A549 (cell line): Measurements from ENCODE around the gene TNFAIP2. TPM values are rescaled to one million over a fixed set of nuclear protein-coding genes. Genes with fewer than 3 reads are reported as not detected.

Experiments used
- ATAC-seq, 2 experiments: fragments of 200-7000 bp in 1 of 2; fragments of >200 bp in 1 of 2; cut with Nextera tagmentation in 1 of 2; cut with Tn5 transposase in 1 of 2; 3 replicates each; pipeline versions ENCODE4 v1.8.0 to v1.9.1; 2018 to 2020; ENCODE audit warnings: mild to moderate bottlenecking in 1 of 2, moderate library complexity in 1 of 2
- CTCF ChIA-PET: fragments of 300-600 bp; sonication (Branson Sonifier 250); formaldehyde crosslinking; extraction: SDS; loops from one replicate; lab custom pipeline; 2021; ENCODE audit warnings: antibody characterized with exemption, inconsistent platforms; lab: Yijun Ruan, JAX
- POLR2A ChIA-PET: fragments of 350-600 bp; formaldehyde crosslinking; extraction: SDS; loops from one replicate; lab custom pipeline; 2021; ENCODE audit warnings: antibody characterized with exemption, inconsistent platforms; lab: Yijun Ruan, JAX
- DNase-seq, 2 experiments: peaks; one replicate each; pipeline versions ENCODE4 v3.0.0 to v3.0.0-alpha.2; 2011 to 2016; ENCODE audit warnings: low read depth in 1 of 2, low spot score in 1 of 2
- FAIRE-seq: peaks from 2 replicates; lab custom pipeline; 2011; peaks lifted over from hg19 to GRCh38; lab: Jason Lieb, UNC
- H3K27ac ChIP-seq, 2 experiments: fragments of >200 bp; sonication (Bioruptor Twin); formaldehyde crosslinking; 3 replicates each; pipeline ENCODE4 v1.5.1; 2016 to 2017
- H3K4me1 ChIP-seq: fragments of >200 bp; sonication (Bioruptor Twin); formaldehyde crosslinking; 3 replicates; pipeline ENCODE4 v1.6.1; 2016
- H3K4me2 ChIP-seq: fragments of >200 bp; sonication (Bioruptor Twin); formaldehyde crosslinking; 3 replicates; pipeline ENCODE4 v1.6.1; 2016
- H3K4me3 ChIP-seq: fragments of >200 bp; sonication (Bioruptor Twin); formaldehyde crosslinking; 3 replicates; pipeline ENCODE4 v1.5.1; 2016
- H3K9me3 ChIP-seq: fragments of >200 bp; sonication (Bioruptor Twin); formaldehyde crosslinking; 3 replicates; pipeline ENCODE4 v1.6.1; 2016
- CBX8 ChIP-seq: fragments of 200-600 bp; sonication (generic); IDR thresholded peaks from 2 replicates; pipeline ENCODE4 v1.6.1; 2016
- CEBPB ChIP-seq, 2 experiments: fragments of >200 bp in 1 of 2; sonication (Bioruptor Twin) in 1 of 2; formaldehyde crosslinking in 1 of 2; IDR thresholded peaks; 2 replicates each; pipeline ENCODE4 v1.6.1; 2012 to 2016
- CHD2 ChIP-seq: fragments of 150-350 bp; IDR thresholded peaks from 2 replicates; pipeline ENCODE4 v1.6.1; 2014; ENCODE audit warnings: low read length; ENCODE audit not compliant: partially characterized antibody
- EHF ChIP-seq: fragments of 250-450 bp; sonication (Bioruptor Pico); IDR thresholded peaks from 2 replicates; pipeline ENCODE4 v1.5.0; 2020; ENCODE audit warnings: mild to moderate bottlenecking
- EP300 ChIP-seq, 2 experiments: fragments of >200 bp; sonication (Bioruptor Twin); formaldehyde crosslinking; IDR thresholded peaks; 2 replicates in 1 of 2; 3 replicates in 1 of 2; pipeline ENCODE4 v1.6.1; 2016 to 2017
- ESRRA ChIP-seq: fragments of 150-350 bp; IDR thresholded peaks from 2 replicates; pipeline ENCODE4 v1.6.1; 2014; ENCODE audit warnings: mild to moderate bottlenecking, low read length, borderline replicate concordance
- HDAC2 ChIP-seq: fragments of 200-600 bp; sonication (generic); IDR thresholded peaks from 2 replicates; pipeline ENCODE4 v1.6.1; 2016
- HMGXB4 ChIP-seq: fragments of 250-450 bp; sonication (Bioruptor Pico); IDR thresholded peaks from 2 replicates; pipeline ENCODE4 v1.5.0; 2021; ENCODE audit warnings: mild to moderate bottlenecking, moderate library complexity, borderline replicate concordance
- HOXA7 ChIP-seq: fragments of 250-450 bp; sonication (Bioruptor Pico); IDR thresholded peaks from 2 replicates; pipeline ENCODE4 v1.5.0; 2020; ENCODE audit warnings: mild to moderate bottlenecking, moderate library complexity
- JUN ChIP-seq, 2 experiments: fragments of >200 bp; sonication (Bioruptor Twin); formaldehyde crosslinking; IDR thresholded peaks; 2 replicates in 1 of 2; 3 replicates in 1 of 2; pipeline ENCODE4 v1.6.1; 2016 to 2017
- MAFK ChIP-seq: fragments of 450-650 bp; IDR thresholded peaks from 2 replicates; pipeline ENCODE4 v1.6.1; 2014; ENCODE audit not compliant: partially characterized antibody
- MAX ChIP-seq: IDR thresholded peaks from 2 replicates; pipeline ENCODE4 v1.6.1; 2012
- MAZ ChIP-seq: fragments of 150-350 bp; IDR thresholded peaks from 2 replicates; pipeline ENCODE4 v1.6.1; 2014; ENCODE audit warnings: antibody characterized with exemption, low read depth, low read length, borderline replicate concordance
- PBX3 ChIP-seq: IDR thresholded peaks from 2 replicates; pipeline ENCODE4 v1.6.1; 2012
- PHF8 ChIP-seq: fragments of 200-600 bp; sonication (generic); IDR thresholded peaks from 2 replicates; pipeline ENCODE4 v1.6.1; 2016; ENCODE audit warnings: low read depth, mild to moderate bottlenecking, antibody characterized with exemption, moderate library complexity, borderline replicate concordance
- REST ChIP-seq: fragments of 200-600 bp; sonication (generic); IDR thresholded peaks from 2 replicates; pipeline ENCODE4 v1.6.1; 2016; ENCODE audit warnings: antibody characterized with exemption, mild to moderate bottlenecking, moderate library complexity
- SMC3 ChIP-seq: fragments of >200 bp; sonication (Bioruptor Twin); formaldehyde crosslinking; IDR thresholded peaks from 3 replicates; pipeline ENCODE4 v1.6.1; 2018; ENCODE audit warnings: inconsistent platforms
- SREBF2 ChIP-seq: fragments of 450-650 bp; IDR thresholded peaks from 2 replicates; pipeline ENCODE4 v1.6.1; 2014; ENCODE audit warnings: mild to moderate bottlenecking, moderate library complexity
- TFCP2L1 ChIP-seq: fragments of 250-450 bp; sonication (Bioruptor Pico); IDR thresholded peaks from 2 replicates; pipeline ENCODE4 v1.5.0; 2021; ENCODE audit warnings: mild to moderate bottlenecking
- ZSCAN20 ChIP-seq: fragments of 250-450 bp; sonication (Bioruptor Pico); IDR thresholded peaks from 2 replicates; pipeline ENCODE4 v1.8.0; 2022; ENCODE audit warnings: mild to moderate bottlenecking, moderate library complexity
- WGBS: methylation state at CpG from one replicate; pipeline ENCODE4 v1.1.6; 2017; ENCODE audit errors: missing lambda C conversion rate; 5-methylcytosine and 5-hydroxymethylcytosine counted together
- polyA plus RNA-seq, 4 experiments: library from polyadenylated mRNA; depleted of rRNA in 3 of 4; stranded (reverse); fragments of >200 nt; fragmentation: RNase III in 1 of 4; extraction: RNeasy Plus Mini Kit Qiagen cat#74134 plus additional on column Dnase treatment in 1 of 4; gene quantifications; 2 replicates in 3 of 4; 3 replicates in 1 of 4; pipeline ENCODE4 v1.2.3, GENCODE V29; 2011 to 2017

TNFAIP2 gene
- polyA plus RNA-seq, 2 of the 4 experiments (the other 2 are of a cell fraction): 222 to 254 TPM

DNA sequence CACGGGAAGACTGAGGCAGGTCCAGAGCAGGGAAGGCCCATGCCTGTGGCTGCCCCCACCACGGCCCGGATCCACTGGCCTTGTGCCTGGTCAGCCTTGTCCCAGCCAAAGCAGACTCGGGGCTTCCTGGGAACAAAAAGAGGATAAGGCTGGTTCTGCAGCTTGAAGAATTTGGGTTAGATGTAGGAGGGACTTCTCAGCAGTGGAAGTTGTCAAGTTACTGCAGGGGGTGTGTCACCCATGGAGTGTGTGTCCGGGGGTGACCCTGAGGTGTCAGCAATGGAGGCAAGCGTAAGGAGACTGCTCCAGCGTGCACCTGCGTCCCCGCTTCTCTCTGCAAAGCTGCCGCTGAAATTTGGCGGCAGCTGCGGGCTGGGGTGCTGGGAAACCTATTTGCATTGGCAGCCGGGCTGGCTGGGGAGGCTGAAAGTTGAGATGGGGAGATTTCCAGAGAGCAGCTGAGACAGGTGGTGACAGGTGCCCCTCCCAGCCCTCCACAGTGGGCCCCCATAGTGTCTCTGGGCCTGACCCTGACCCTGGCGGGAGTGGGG lies 12.5 kb upstream of the TNFAIP2 start:
- POLR2A ChIA-PET: interaction anchor here (0.7 to 2.3 kb wide), 2 partner anchors 12 to 223 kb away, joined by 3 to 11 read pairs; partner anchors contain the start of genes EIF5 and TNFAIP2

More for the DNA sequence above, 12.5 kb upstream of the TNFAIP2 start:
- H3K4me1 ChIP-seq: peaks cover 89% of the 10 kb centered on the region
- H3K4me3 ChIP-seq: peak overlapping the region; percentile 27; the same call in 2 of the 3 replicates
- no peak for FAIRE-seq
- CTCF ChIA-PET: interaction anchor here (0.8 to 3.7 kb wide), 9 partner anchors 7 to 181 kb away, joined by 3 to 13 read pairs (median 4); partner anchors contain the start of gene TNFAIP2
- H3K27ac ChIP-seq: peak overlapping the region; percentile 86 to 98
- DNase-seq: no peak
- H3K9me3 ChIP-seq: no peaks in the 10 kb centered on the region
- 0 out of 6 replicates have a peak, but pooled peaks of 1 of the 2 experiments have one; percentile 0 for ATAC-seq
- 17% methylated on average over 13 of the region's 14 CpGs for WGBS
- no peak for TF ChIP-seq MAZ
- no peak for TF ChIP-seq HDAC2
- TF ChIP-seq CHD2: no peak
- no peak for TF ChIP-seq ESRRA
- no peak for TF ChIP-seq JUN (IDR thresholded peaks at IDR 0.05)
- TF ChIP-seq PHF8: no peak
- TF ChIP-seq EHF (CRISPR knock-in tag): no peak
- no peak for TF ChIP-seq CBX8
- no peak for TF ChIP-seq CEBPB (IDR thresholded peaks at IDR 0.05)
- no peak for TF ChIP-seq HMGXB4
- TF ChIP-seq PBX3: no peak
- TF ChIP-seq SMC3: no peak
- TF ChIP-seq ZSCAN20 (CRISPR knock-in tag): no peak
- TF ChIP-seq HOXA7 (CRISPR knock-in tag): no peak
- no peak for TF ChIP-seq SREBF2
- TF ChIP-seq EP300 (IDR thresholded peaks at IDR 0.05): no peak
- no peak for TF ChIP-seq MAFK
- TF ChIP-seq TFCP2L1 (CRISPR knock-in tag): no peak
- TF ChIP-seq REST: no peak
- TF ChIP-seq MAX: no peak
- H3K4me2 ChIP-seq: peak overlapping the region; percentile 85
